BLaER1 treated with 17β-estradiol and CSF1 and Interleukin-3, amounts not matched to agents 10 nM and 100 nM (cell line): ENCODE data around the gene HLA-DPB1.
"Not testable (repeated sequence)": the region's sequence is repeated elsewhere in the genome, so short reads cannot be mapped to it uniquely, and the experiment has no call there.

Experiments
- H3K27ac ChIP-seq, 11 experiments: shearing (Covaris generic); formaldehyde crosslinking; 2 replicates each; pipeline ENCODE4 v1.8.1; 2022
- H3K27me3 ChIP-seq, 11 experiments: shearing (Covaris generic); formaldehyde crosslinking; 2 replicates each; pipeline ENCODE4 v1.8.1; 2022
- H3K36me3 ChIP-seq, 11 experiments: shearing (Covaris generic); formaldehyde crosslinking; 2 replicates each; pipeline ENCODE4 v1.8.1; 2022
- H3K4me1 ChIP-seq, 10 experiments: shearing (Covaris generic); formaldehyde crosslinking; 2 replicates each; pipeline ENCODE4 v1.8.1; 2022
- H3K4me2 ChIP-seq, 11 experiments: shearing (Covaris generic); formaldehyde crosslinking; 2 replicates each; pipeline ENCODE4 v1.8.1; 2022
- H3K4me3 ChIP-seq, 10 experiments: shearing (Covaris generic); formaldehyde crosslinking; 2 replicates each; pipeline ENCODE4 v1.8.1; 2022
- H3K9ac ChIP-seq, 11 experiments: shearing (Covaris generic); formaldehyde crosslinking; 2 replicates each; pipeline ENCODE4 v1.8.1; 2022
- H3K9me3 ChIP-seq, 11 experiments: shearing (Covaris generic); formaldehyde crosslinking; replicated peaks in 1 of 11; 2 replicates each; pipeline ENCODE4 v1.8.1; 2022
- H4K20me1 ChIP-seq, 11 experiments: shearing (Covaris generic); formaldehyde crosslinking; 2 replicates each; pipeline ENCODE4 v1.8.1; 2022
- Cebpa-rat ChIP-seq, 11 experiments: shearing (Covaris generic); IDR thresholded peaks; 2 replicates each; pipeline ENCODE4 v1.8.1; 2022

Gene HLA-DPB1

DNA sequence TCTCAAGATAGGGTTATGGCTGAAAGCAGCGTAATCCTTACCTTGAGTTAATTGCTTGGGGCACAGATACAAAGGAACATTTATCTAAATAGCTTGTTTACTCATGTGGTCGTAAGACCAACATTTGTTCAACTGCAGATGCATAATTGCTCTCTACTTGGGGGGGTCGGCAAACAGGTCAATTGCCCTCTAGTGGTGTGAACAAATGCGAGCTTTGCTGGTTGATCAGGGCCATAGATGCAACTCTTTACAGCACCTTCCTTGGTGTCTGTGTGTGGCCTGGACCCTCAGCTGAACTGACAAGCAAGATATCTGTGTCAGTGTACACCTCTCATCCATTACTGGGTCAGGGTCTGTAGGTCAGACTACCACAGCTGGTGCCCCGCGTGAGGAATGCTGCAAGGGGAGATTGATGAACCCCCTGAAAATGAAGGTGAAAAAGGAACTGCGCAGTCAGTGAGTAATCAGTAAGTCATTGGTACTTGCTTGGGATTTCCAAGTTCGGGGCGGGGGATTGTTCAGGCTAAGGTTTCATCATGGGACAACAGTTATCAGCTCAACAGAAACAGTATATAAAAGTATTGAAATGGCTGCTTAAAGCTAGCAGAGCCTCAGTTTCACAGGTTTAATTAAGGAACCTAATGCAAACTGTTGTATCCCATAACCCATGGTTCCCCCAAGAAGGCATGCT, 26.3 kb upstream of the HLA-DPB1 start:
- peak overlapping the region; percentile 33 to 66 (median 48); a peak in 19 of 22 replicates for H3K4me2 ChIP-seq
- H4K20me1 ChIP-seq: no peaks in the 10 kb centered on the region
- H3K4me3 ChIP-seq: no peak overlapping the region
- peaks cover 10 to 17% (median 14%) of the 10 kb centered on the region in 10 experiments for H3K4me1 ChIP-seq
- no peak for TF ChIP-seq Cebpa-rat (IDR thresholded peaks at IDR 0.05)
- H3K27ac ChIP-seq: peak overlapping the region in 5 of 11 experiments; percentile 11 to 56 (median 31); a peak in 3 of 22 replicates
- no peak overlapping the region for H3K9ac ChIP-seq
- H3K9me3 ChIP-seq: peaks cover 17 to 38% (median 25%) of the 10 kb centered on the region in 11 experiments
- H3K27me3 ChIP-seq: no peaks in the 10 kb centered on the region; a peak in 1 of 22 replicates
- 0 out of 22 replicates have a peak, but pooled peaks cover 0 to 4% (median 0%) of the 10 kb centered on the region in 11 experiments for H3K36me3 ChIP-seq

DNA sequence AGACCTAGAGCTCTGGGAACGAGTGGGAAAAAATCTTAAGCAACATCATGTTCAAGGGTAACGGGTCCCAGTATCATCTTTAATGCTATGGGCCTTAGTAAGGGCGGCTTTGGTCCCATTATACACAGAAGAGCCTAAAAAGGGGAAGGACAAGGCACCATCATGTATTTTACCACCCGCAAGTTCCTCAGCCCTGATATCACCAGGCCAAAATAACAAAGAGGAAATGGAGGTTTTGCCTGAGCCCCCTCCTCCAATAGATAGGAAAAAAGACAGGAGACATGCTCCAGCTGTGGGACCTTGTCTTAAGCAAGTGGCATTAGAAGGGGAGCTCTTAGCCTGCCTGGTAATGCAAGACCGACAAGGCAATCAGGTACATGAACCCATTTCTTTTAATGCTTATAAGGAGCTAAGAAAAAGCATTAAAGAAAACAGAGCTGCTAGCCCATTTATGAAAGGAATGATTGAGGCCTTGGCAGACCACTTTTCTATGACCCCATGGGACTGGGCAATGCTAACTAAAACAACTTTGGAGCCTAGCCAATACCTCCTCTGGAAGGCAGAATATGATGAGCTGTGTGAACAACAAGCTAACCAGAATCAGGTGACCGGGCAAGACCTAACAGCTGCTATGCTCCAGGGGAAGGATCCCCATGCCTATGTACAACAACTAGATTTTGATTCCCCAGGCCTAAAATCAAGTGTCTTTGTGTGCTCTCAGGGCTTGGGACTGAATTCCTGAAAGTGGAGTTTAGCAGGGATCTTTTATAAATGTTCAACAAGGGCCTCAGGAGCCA, 25.6 kb upstream of the HLA-DPB1 start:
- Histone ChIP-seq H3K27ac (peak overlapping the region in 6 of 11 experiments; percentile 20 to 58 (median 44); a peak in 10 of 22 replicates), H4K20me1 (no peaks in the 10 kb centered on the region), H3K9ac (peak overlapping the region in 1 of 11 experiments; percentile 18; a peak in 1 of 22 replicates), H3K4me3 (no peak overlapping the region), H3K4me1 (peaks cover 10 to 17% (median 14%) of the 10 kb centered on the region in 10 experiments), H3K4me2 (peak overlapping the region; percentile 33 to 66 (median 48); a peak in 21 of 22 replicates), H3K27me3 (no peaks in the 10 kb centered on the region; a peak in 1 of 22 replicates), H3K9me3 (peaks cover 18 to 39% (median 23%) of the 10 kb centered on the region in 11 experiments), H3K36me3 (0 out of 22 replicates have a peak, but pooled peaks cover 0 to 4% (median 0%) of the 10 kb centered on the region in 11 experiments)
- no peak for TF ChIP-seq Cebpa-rat (IDR thresholded peaks at IDR 0.05)

DNA sequence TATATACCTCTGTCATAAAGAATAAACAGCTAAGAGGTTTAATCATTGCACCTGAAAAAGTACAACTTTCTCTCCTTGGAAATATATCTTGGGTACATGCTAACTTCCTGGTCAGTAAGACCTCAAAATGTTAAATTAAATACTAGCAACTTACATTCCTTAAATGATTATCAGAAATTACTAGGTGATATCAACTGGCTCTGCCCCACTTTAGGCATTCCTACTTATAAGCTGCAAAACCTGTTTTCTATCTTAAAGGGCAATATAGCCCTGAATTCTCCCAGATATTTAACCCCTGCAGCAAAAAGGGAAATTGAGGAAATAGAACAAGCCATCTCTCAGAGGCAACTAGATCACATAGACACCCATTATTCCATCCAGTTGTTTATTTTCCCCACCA, 23.2 kb upstream of the HLA-DPB1 start:
- no peak overlapping the region for H3K4me2 ChIP-seq

DNA sequence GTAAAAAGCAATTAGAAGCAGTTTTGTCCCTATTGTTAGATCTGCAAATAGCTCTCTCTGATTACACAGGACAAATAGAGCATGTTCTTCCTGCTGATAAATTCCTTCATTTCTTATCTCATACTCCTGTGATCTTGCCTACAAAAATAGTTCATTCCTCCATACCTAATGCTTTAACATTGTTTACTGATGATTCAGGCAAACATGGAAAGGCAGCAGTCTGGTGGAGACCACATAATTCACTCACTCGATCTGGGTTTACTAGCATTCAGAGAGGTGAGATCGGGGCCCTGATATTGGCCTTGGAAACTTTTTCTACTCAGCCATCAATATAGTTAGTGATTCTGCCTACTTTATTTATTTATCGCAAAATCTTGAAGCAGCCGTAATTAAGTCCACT, 22.6 kb upstream of the HLA-DPB1 start:
- Histone ChIP-seq H3K4me3 (no peak overlapping the region), H3K4me2 (no peak overlapping the region), H3K9me3 (peaks cover 18 to 39% (median 23%) of the 10 kb centered on the region in 11 experiments), H4K20me1 (no peaks in the 10 kb centered on the region), H3K36me3 (0 out of 22 replicates have a peak, but pooled peaks cover 0 to 4% (median 0%) of the 10 kb centered on the region in 11 experiments), H3K9ac (no peak overlapping the region), H3K27ac (no peak overlapping the region), H3K4me1 (peaks cover 10 to 30% (median 23%) of the 10 kb centered on the region in 10 experiments), H3K27me3 (no peaks in the 10 kb centered on the region)
- no peak for TF ChIP-seq Cebpa-rat (IDR thresholded peaks at IDR 0.05)

More for the DNA sequence above, 23.2 kb upstream of the HLA-DPB1 start:
- Histone ChIP-seq H3K9ac (no peak overlapping the region), H3K4me3 (no peak overlapping the region), H3K27ac (no peak overlapping the region), H3K36me3 (0 out of 22 replicates have a peak, but pooled peaks cover 0 to 4% (median 0%) of the 10 kb centered on the region in 11 experiments), H3K27me3 (no peaks in the 10 kb centered on the region), H3K9me3 (peaks cover 18 to 39% (median 23%) of the 10 kb centered on the region in 11 experiments), H4K20me1 (no peaks in the 10 kb centered on the region), H3K4me1 (peaks cover 10 to 24% (median 20%) of the 10 kb centered on the region in 10 experiments)
- no peak for TF ChIP-seq Cebpa-rat (IDR thresholded peaks at IDR 0.05)

DNA sequence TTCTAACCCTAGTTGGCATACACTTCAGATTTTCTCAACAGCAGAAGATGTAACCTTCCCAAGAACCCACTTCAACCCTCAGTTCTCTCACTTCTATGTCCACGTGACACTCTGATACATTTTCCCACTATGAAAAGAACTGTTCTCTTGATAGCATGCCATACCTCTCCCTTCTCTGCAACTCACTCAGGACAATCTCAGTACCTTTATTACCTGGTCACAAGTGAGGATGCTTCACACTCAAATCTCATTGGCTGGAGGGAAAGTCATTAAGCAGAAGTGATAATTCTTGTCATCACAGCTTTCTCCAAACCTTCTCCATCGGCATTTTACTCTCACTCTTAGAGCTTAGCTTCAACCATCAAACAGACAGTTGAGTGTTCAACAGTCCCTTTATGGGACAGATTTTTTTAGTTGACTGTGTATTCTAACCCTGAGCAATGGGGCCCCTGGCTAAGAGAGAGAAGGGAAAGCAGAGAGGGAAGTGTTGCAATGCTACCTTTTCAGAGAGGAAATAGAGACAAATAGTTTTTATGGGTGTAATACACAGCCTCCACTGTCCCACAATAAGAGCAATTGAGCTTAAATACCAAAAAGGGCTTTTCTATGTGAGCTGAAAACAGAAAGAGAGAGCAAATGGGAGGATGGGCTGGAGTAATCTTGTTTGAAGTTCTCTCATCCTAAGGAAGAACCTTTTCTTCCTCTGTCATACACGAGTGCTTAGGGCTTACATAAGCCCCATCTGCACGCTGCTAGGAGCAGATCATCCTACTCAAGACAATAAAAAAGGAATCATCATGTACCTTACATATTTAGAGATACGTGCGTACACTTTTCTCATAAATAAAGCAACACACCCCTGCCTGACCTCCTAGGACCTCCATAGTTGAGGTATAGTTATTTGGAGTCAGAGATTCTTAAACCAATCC, 18.3 kb upstream of the HLA-DPB1 start:
- Histone ChIP-seq H3K4me3 (no peak overlapping the region), H3K36me3 (0 out of 22 replicates have a peak, but pooled peaks cover 0 to 4% (median 0%) of the 10 kb centered on the region in 11 experiments), H3K4me2 (peak overlapping the region in 9 of 11 experiments; percentile 10 to 70 (median 40); a peak in 12 of 22 replicates), H3K9me3 (peaks cover 11 to 37% (median 18%) of the 10 kb centered on the region in 11 experiments), H3K9ac (no peak overlapping the region), H3K27me3 (no peaks in the 10 kb centered on the region), H3K27ac (peak overlapping the region in 2 of 11 experiments; percentile 27 to 28; a peak in 3 of 22 replicates), H4K20me1 (no peaks in the 10 kb centered on the region), H3K4me1 (peaks cover 0 to 26% (median 11%) of the 10 kb centered on the region in 10 experiments; a peak in 15 of 20 replicates)
- TF ChIP-seq Cebpa-rat (IDR thresholded peaks at IDR 0.05): 0 out of 22 replicates have a peak, but pooled peaks of 1 of the 11 experiments have one; percentile 7

DNA sequence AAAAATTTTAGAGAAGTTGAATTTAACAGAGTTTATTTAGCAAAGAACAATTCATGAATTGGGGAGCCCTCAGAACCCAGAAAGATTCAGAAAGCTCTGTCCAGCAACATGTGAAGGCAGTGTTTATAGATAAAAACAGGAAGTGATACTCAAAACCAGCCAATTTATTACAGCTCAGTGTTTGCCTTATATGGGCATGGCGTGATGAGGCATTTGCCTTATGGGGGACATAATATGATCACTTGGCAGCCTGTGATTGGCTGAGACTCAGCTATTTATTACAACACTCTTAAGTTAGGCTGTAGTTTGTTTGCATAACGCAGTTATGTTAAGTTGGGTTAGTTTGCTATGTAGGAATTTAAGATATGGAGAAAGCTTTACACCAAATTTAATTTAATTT, 13.8 kb upstream of the HLA-DPB1 start:
- Histone ChIP-seq H3K27ac (peak overlapping the region in 3 of 11 experiments; percentile 51 to 61 (median 60); a peak in 8 of 22 replicates), H3K4me3 (no peak overlapping the region), H4K20me1 (no peaks in the 10 kb centered on the region), H3K4me2 (no peak overlapping the region; a peak in 2 of 22 replicates), H3K9me3 (peaks cover 2 to 28% (median 6%) of the 10 kb centered on the region in 11 experiments; a peak in 12 of 22 replicates), H3K27me3 (no peaks in the 10 kb centered on the region), H3K9ac (no peak overlapping the region), H3K36me3 (peaks cover 17 to 35% (median 27%) of the 10 kb centered on the region in 11 experiments), H3K4me1 (peaks cover 0 to 33% (median 11%) of the 10 kb centered on the region in 10 experiments; a peak in 15 of 20 replicates)
- no peak for TF ChIP-seq Cebpa-rat (IDR thresholded peaks at IDR 0.05)

DNA sequence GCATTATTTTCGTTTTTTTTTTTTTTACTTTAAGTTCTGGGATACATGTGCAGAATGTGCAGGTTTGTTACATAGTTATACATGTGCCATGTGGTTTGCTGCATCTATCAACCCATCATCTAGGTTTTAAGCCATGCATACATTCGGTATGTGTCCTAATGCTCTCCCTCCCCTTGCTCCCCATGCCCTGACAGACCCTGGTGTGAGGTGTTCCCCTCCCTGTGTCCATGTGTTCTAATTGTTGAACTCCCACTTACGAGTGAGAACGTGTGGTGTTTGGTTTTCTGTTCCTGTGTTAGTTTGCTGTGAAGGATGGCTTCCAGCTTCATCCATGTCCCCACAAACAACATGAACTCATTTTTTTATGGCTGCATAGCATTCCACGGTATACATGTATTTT, 12.4 kb upstream of the HLA-DPB1 start:
- H3K9me3 ChIP-seq: peaks cover 3 to 32% (median 9%) of the 10 kb centered on the region in 11 experiments; a peak in 13 of 22 replicates
- H3K4me3 ChIP-seq, H3K27ac ChIP-seq, H3K4me2 ChIP-seq, H3K27me3 ChIP-seq, H3K9ac ChIP-seq, H4K20me1 ChIP-seq: not testable (repeated sequence)
- H3K36me3 ChIP-seq: peaks cover 32 to 49% (median 42%) of the 10 kb centered on the region in 11 experiments
- H3K4me1 ChIP-seq: peaks cover 0 to 18% (median 1%) of the 10 kb centered on the region in 10 experiments; a peak in 5 of 20 replicates

DNA sequence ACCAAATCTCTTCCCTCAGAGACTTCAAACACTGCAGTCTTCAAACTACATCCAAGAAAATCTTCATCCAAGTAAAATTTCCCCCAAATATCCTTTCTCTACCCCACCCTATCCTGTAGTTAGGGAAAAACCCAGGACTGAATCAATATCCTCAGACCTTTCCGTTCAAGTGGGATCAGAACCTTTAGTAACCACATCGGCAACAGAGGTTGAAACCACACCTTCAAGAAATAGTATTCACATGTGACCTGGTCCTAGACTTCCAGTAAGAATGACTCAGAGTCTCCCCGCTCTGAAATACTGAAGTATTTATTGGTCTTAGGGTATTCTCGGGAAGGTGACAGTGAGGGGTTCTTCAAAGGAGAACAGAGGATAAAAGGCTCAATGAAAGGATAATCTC, 11.1 kb upstream of the HLA-DPB1 start:
- Histone ChIP-seq H3K27me3 (no peaks in the 10 kb centered on the region), H4K20me1 (peaks cover 0 to 9% (median 0%) of the 10 kb centered on the region in 11 experiments; a peak in 3 of 22 replicates), H3K27ac (no peak overlapping the region), H3K4me1 (peaks cover 0 to 17% (median 4%) of the 10 kb centered on the region in 10 experiments; a peak in 12 of 20 replicates), H3K9ac (no peak overlapping the region), H3K4me3 (no peak overlapping the region), H3K4me2 (no peak overlapping the region), H3K9me3 (peaks cover 3 to 28% (median 9%) of the 10 kb centered on the region in 11 experiments; a peak in 13 of 22 replicates), H3K36me3 (peaks cover 45 to 62% (median 55%) of the 10 kb centered on the region in 11 experiments)
- no peak for TF ChIP-seq Cebpa-rat (IDR thresholded peaks at IDR 0.05)
